PC-3 (cell line): Measurements from ENCODE around the gene KRTAP20-4. TPM values are rescaled to one million over a fixed set of nuclear protein-coding genes. Genes with fewer than 3 reads are reported as not detected.

Experiments used
- ATAC-seq: fragments of 200-7000 bp; cut with Tn5 transposase; 2 replicates; pipeline ENCODE4 v1.9.1; 2020; ENCODE audit warnings: mild to moderate bottlenecking, moderate library complexity
- BruUV-seq: library from RNA; stranded (reverse); fragments of 400-500 nt; replicated peaks from 2 replicates; lab custom pipeline; 2021; lab: Mats Ljungman, UMichigan
- CTCF ChIA-PET: fragments of 300-600 bp; sonication (Branson Sonifier 250); formaldehyde crosslinking; loops from one replicate; lab custom pipeline; 2022; ENCODE audit warnings: antibody characterized with exemption; lab: Charles Lee
- POLR2A ChIA-PET: fragments of 300-600 bp; sonication (Branson Sonifier 250); formaldehyde crosslinking; loops from one replicate; lab custom pipeline; 2022; ENCODE audit warnings: antibody characterized with exemption; ENCODE audit not compliant: unreplicated experiment; lab: Charles Lee
- DNase-seq: peaks from one replicate; pipeline ENCODE4 v3.0.0-alpha.2; 2015
- H2AFZ ChIP-seq: fragments of 300-600 bp; sonication (generic); 2 replicates; pipeline ENCODE4 v1.6.0; 2016; ENCODE audit warnings: antibody characterized with exemption, low read length
- H3F3A ChIP-seq: fragments of 300-600 bp; sonication (generic); one replicate; pipeline ENCODE4 v1.6.0; 2017; ENCODE audit warnings: antibody characterized with exemption, low read length, control low read depth, mild to moderate bottlenecking; ENCODE audit not compliant: unreplicated experiment
- H3K27ac ChIP-seq: fragments of 300-600 bp; sonication (generic); 2 replicates; pipeline ENCODE4 v1.5.1; 2016; ENCODE audit warnings: mild to moderate bottlenecking, low read length
- H3K27me3 ChIP-seq: fragments of 300-600 bp; sonication (generic); 2 replicates; pipeline ENCODE4 v1.6.1; 2016; ENCODE audit warnings: low read length, mixed read lengths
- H3K36me3 ChIP-seq: fragments of 300-600 bp; sonication (generic); 2 replicates; pipeline ENCODE4 v1.6.1; 2016; ENCODE audit warnings: low read depth, mixed run types, low read length, mixed read lengths
- H3K4me1 ChIP-seq: fragments of 300-600 bp; sonication (generic); 2 replicates; pipeline ENCODE4 v1.5.1; 2016; ENCODE audit warnings: low read length; ENCODE audit not compliant: insufficient read depth
- H3K4me2 ChIP-seq: fragments of 300-600 bp; sonication (generic); 2 replicates; pipeline ENCODE4 v1.6.0; 2016; ENCODE audit warnings: low read length
- H3K4me3 ChIP-seq: fragments of 300-600 bp; sonication (generic); 2 replicates; pipeline ENCODE4 v1.5.1; 2016; ENCODE audit warnings: mild to moderate bottlenecking, low read length, mixed read lengths
- H3K79me2 ChIP-seq: fragments of 300-600 bp; sonication (generic); 2 replicates; pipeline ENCODE4 v1.6.1; 2017; ENCODE audit warnings: low read length, mixed read lengths
- H3K9ac ChIP-seq: fragments of 300-600 bp; sonication (generic); 2 replicates; pipeline ENCODE4 v1.6.0; 2016; ENCODE audit warnings: mild to moderate bottlenecking, low read length
- H3K9me2 ChIP-seq: fragments of 300-600 bp; sonication (generic); replicated peaks from 2 replicates; pipeline ENCODE4 v1.6.1; 2016; ENCODE audit warnings: mixed run types, low read length, mixed read lengths
- H3K9me3 ChIP-seq: fragments of 300-600 bp; sonication (generic); 2 replicates; pipeline ENCODE4 v1.6.1; 2016; ENCODE audit warnings: low read length, mixed read lengths
- H4K20me1 ChIP-seq: fragments of 300-600 bp; sonication (generic); 2 replicates; pipeline ENCODE4 v1.6.1; 2016; ENCODE audit warnings: low read length, mixed read lengths
- CTCF ChIP-seq: fragments of 300-600 bp; sonication (generic); conservative IDR thresholded peaks from 2 replicates; pipeline ENCODE4 v1.5.1; 2017; ENCODE audit warnings: antibody characterized with exemption, low read depth, mild to moderate bottlenecking, low read length
- EZH2 ChIP-seq: fragments of 300-600 bp; sonication (generic); IDR thresholded peaks from one replicate; pipeline ENCODE4 v1.6.1; 2017; ENCODE audit warnings: antibody characterized with exemption, mild to moderate bottlenecking, low read length; ENCODE audit not compliant: unreplicated experiment
- EZH2phosphoT487 ChIP-seq: fragments of 300-600 bp; sonication (generic); IDR thresholded peaks from 2 replicates; pipeline ENCODE4 v1.6.1; 2018; ENCODE audit warnings: mild to moderate bottlenecking, antibody characterized with exemption, low read length, borderline replicate concordance
- intact Hi-C: fragments of 100-400 bp; cut with micrococcal nuclease; formaldehyde crosslinking; loops from 2 replicates; pipeline ENCODE4 v1.9.0; 2023
- total RNA-seq: library from RNA; depleted of rRNA; stranded (reverse); fragments of >200 nt; gene quantifications from 2 replicates; pipeline ENCODE4 v1.2.3, GENCODE V29; 2014

The KRTAP20-4 gene
- total RNA-seq, 1 experiment from 2014 or later, result not detected

GRCh38 chr21:30623362-30623761 is 2.9 kb downstream of the KRTAP20-4 start:
- Histone ChIP-seq H3K4me1 (peaks cover 47% of the 10 kb centered on the region), H3K27ac (no peak overlapping the region), H3K9me2 (no peaks in the 10 kb centered on the region), H2AFZ (no peak overlapping the region), H3K4me2 (no peak overlapping the region), H3K4me3 (no peak overlapping the region), H4K20me1 (no peaks in the 10 kb centered on the region), H3K36me3 (no peaks in the 10 kb centered on the region), H3K9me3 (no peaks in the 10 kb centered on the region), H3K79me2 (no peaks in the 10 kb centered on the region), H3K27me3 (no peaks in the 10 kb centered on the region), H3F3A (peaks cover 4% of the 10 kb centered on the region), H3K9ac (no peak overlapping the region)
- TF ChIP-seq CTCF, result no peak
- TF ChIP-seq EZH2phosphoT487, result no peak
- TF ChIP-seq EZH2, result no peak
- POLR2A ChIA-PET, result interaction anchor here (0.7 kb wide), 1 partner anchor 1655 kb away, joined by 22 read pairs; no protein-coding TSS in a partner anchor
- CTCF ChIA-PET, result interaction anchor here (1.2 kb wide), 1 partner anchor 126 kb away, joined by 3 read pairs; no protein-coding TSS in a partner anchor
- intact Hi-C loops, result no loop called here
- ATAC-seq, result no peak
- DNase-seq, result peak; percentile 12
- BruUV-seq, result no TSS peak

- Histone ChIP-seq H4K20me1 (no peaks in the 10 kb centered on the region), H3K4me3 (no peak overlapping the region), H3K27me3 (no peaks in the 10 kb centered on the region), H3K9ac (no peak overlapping the region), H3K4me1 (peaks cover 28% of the 10 kb centered on the region), H3K79me2 (no peaks in the 10 kb centered on the region), H3K27ac (no peak overlapping the region), H3K4me2 (no peak overlapping the region), H3F3A (no peaks in the 10 kb centered on the region), H3K36me3 (no peaks in the 10 kb centered on the region), H3K9me3 (no peaks in the 10 kb centered on the region), H3K9me2 (no peaks in the 10 kb centered on the region), H2AFZ (no peak overlapping the region)
- CTCF ChIA-PET, result no interaction called here
- no TSS peak for BruUV-seq
- TF ChIP-seq EZH2 (no peak), CTCF (no peak), EZH2phosphoT487 (no peak)
- intact Hi-C loops, result no loop called here
- no peak for DNase-seq
- POLR2A ChIA-PET, result no interaction called here
- no peak for ATAC-seq
Measured at GRCh38 chr21:30625449-30626165, 5.2 kb downstream of the KRTAP20-4 start.

GRCh38 chr21:30628109-30628508 is 7.7 kb downstream of the KRTAP20-4 start:
- ChIA-PET CTCF (no interaction called here), POLR2A (no interaction called here)
- ATAC-seq, result no peak
- Histone ChIP-seq H2AFZ (no peak overlapping the region), H3K27ac (no peak overlapping the region), H3K4me1 (0 out of 2 replicates have a peak, but pooled peaks cover 3% of the 10 kb centered on the region), H3K4me3 (no peak overlapping the region), H3K4me2 (no peak overlapping the region), H3K9me3 (no peaks in the 10 kb centered on the region), H3F3A (no peaks in the 10 kb centered on the region), H3K9ac (no peak overlapping the region), H4K20me1 (no peaks in the 10 kb centered on the region), H3K79me2 (no peaks in the 10 kb centered on the region), H3K36me3 (no peaks in the 10 kb centered on the region), H3K27me3 (no peaks in the 10 kb centered on the region), H3K9me2 (no peaks in the 10 kb centered on the region)
- intact Hi-C loops, result no loop called here
- no peak for TF ChIP-seq EZH2phosphoT487
- DNase-seq, result no peak
- BruUV-seq, result no TSS peak
